ENCODE measurements around the gene DHCR7.

- TF ChIP-seq EZH2 (IDR thresholded peaks at IDR 0.05; ENCODE audit: insufficient read depth, poor library complexity, severe bottlenecking) (no peak), EZH2phosphoT487 (IDR thresholded peaks at IDR 0.05; ENCODE audit: insufficient read depth, low read depth) (no peak)
Measured at GRCh38 chr11:71435278-71435951, 12.8 kb downstream of the DHCR7 start.

Measured in GM23248 (cell line).